Smooth muscle cell (in vitro differentiated cells): ENCODE results near the gene NR5A2. TPM values are rescaled to one million over a fixed set of nuclear protein-coding genes. Genes with fewer than 3 reads are reported as not detected.

Source experiments
- DNase-seq: peaks from one replicate; lab custom pipeline; 2025; ENCODE audit not compliant: unreplicated experiment; lab: John Stamatoyannopoulos, UW
- H2AFZ ChIP-seq: fragments of 200-600 bp; sonication (generic); 2 replicates; pipeline ENCODE4 v1.6.0; 2016; ENCODE audit warnings: antibody characterized with exemption, low read depth, mild to moderate bottlenecking
- H3F3A ChIP-seq: fragments of 200-600 bp; sonication (generic); 2 replicates; pipeline ENCODE4 v1.6.0; 2017; ENCODE audit warnings: antibody characterized with exemption, low read depth
- H3K27ac ChIP-seq: fragments of 200-600 bp; sonication (generic); 2 replicates; pipeline ENCODE4 v1.5.1; 2016; ENCODE audit warnings: low read depth, mild to moderate bottlenecking
- H3K27me3 ChIP-seq: fragments of 200-600 bp; sonication (generic); 2 replicates; pipeline ENCODE4 v1.6.1; 2016; ENCODE audit warnings: low read depth, mild to moderate bottlenecking
- H3K36me3 ChIP-seq: fragments of 200-600 bp; sonication (generic); 2 replicates; pipeline ENCODE4 v1.5.1; 2016; ENCODE audit warnings: low read depth
- H3K4me1 ChIP-seq: fragments of 200-600 bp; sonication (generic); 2 replicates; pipeline ENCODE4 v1.5.1; 2016; ENCODE audit warnings: low read depth
- H3K4me2 ChIP-seq: fragments of 200-600 bp; sonication (generic); 2 replicates; pipeline ENCODE4 v1.6.0; 2016; ENCODE audit warnings: mild to moderate bottlenecking
- H3K4me3 ChIP-seq: fragments of 200-600 bp; sonication (generic); 2 replicates; pipeline ENCODE4 v1.5.1; 2016; ENCODE audit warnings: mild to moderate bottlenecking
- H3K79me2 ChIP-seq: fragments of 200-600 bp; sonication (generic); 2 replicates; pipeline ENCODE4 v1.6.0; 2016; ENCODE audit warnings: low read depth, mild to moderate bottlenecking
- H3K9ac ChIP-seq: fragments of 200-600 bp; sonication (generic); 2 replicates; pipeline ENCODE4 v1.6.0; 2016; ENCODE audit warnings: low read depth
- H3K9me3 ChIP-seq: fragments of 200-600 bp; sonication (generic); replicated peaks from 2 replicates; pipeline ENCODE4 v1.5.1; 2016; ENCODE audit warnings: low read depth
- H4K20me1 ChIP-seq: fragments of 200-600 bp; sonication (generic); 2 replicates; pipeline ENCODE4 v1.6.0; 2016; ENCODE audit warnings: low read depth
- WGBS: methylation state at CpG from one replicate; pipeline ENCODE4 v1.1.7; 2016; ENCODE audit warnings: low lambda C conversion rate; 5-methylcytosine and 5-hydroxymethylcytosine counted together
- polyA plus RNA-seq: library from polyadenylated mRNA; unstranded; fragments of >200 nt; fragmentation: Nextera tagmentation; extraction: Ambion mirVana; gene quantifications from 2 replicates; pipeline ENCODE4 v1.2.1, GENCODE V29; 2016
- total RNA-seq: library from RNA; depleted of rRNA; stranded (reverse); fragments of >200 nt; gene quantifications from 2 replicates; pipeline ENCODE4 v1.2.3, GENCODE V29; 2014
- TF ChIP-seq, protein P1 (sequence below): fragments of 200-600 bp; sonication (generic); IDR thresholded peaks from 2 replicates; pipeline ENCODE4 v1.5.1; 2017; ENCODE audit warnings: borderline replicate concordance, mild to moderate bottlenecking, antibody characterized with exemption; ENCODE audit not compliant: insufficient read depth, poor library complexity, severe bottlenecking

Gene NR5A2
- total and polyA plus RNA-seq, 2 experiments from 2014 or later, result 0.14 to 0.22 TPM

DNA sequence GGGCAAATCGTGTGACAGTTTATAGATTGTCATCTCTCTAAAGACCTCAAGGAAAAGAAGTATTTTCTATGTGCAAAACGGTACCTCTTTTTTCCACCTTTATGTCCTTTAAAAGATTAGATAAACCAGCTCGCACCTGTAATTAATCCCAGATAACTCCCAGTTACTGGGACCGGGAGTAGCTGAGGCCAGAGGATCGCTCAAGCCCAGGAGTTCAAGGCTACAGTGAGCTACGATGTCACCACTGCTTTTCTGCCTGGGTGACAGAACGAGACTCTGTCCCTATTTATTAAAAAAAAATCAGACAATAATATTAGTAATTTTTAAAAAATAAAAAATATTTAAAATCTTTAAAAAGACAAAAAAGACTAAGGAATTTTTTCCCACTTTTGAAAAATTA lies 141.4 kb downstream of the NR5A2 start:
- TF ChIP-seq, protein P1, sequence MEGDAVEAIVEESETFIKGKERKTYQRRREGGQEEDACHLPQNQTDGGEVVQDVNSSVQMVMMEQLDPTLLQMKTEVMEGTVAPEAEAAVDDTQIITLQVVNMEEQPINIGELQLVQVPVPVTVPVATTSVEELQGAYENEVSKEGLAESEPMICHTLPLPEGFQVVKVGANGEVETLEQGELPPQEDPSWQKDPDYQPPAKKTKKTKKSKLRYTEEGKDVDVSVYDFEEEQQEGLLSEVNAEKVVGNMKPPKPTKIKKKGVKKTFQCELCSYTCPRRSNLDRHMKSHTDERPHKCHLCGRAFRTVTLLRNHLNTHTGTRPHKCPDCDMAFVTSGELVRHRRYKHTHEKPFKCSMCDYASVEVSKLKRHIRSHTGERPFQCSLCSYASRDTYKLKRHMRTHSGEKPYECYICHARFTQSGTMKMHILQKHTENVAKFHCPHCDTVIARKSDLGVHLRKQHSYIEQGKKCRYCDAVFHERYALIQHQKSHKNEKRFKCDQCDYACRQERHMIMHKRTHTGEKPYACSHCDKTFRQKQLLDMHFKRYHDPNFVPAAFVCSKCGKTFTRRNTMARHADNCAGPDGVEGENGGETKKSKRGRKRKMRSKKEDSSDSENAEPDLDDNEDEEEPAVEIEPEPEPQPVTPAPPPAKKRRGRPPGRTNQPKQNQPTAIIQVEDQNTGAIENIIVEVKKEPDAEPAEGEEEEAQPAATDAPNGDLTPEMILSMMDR, result no peak
- no peaks in the 10 kb centered on the region for H3K4me1 ChIP-seq
- WGBS, result 89% methylated on average over 7 of the region's 7 CpGs

DNA sequence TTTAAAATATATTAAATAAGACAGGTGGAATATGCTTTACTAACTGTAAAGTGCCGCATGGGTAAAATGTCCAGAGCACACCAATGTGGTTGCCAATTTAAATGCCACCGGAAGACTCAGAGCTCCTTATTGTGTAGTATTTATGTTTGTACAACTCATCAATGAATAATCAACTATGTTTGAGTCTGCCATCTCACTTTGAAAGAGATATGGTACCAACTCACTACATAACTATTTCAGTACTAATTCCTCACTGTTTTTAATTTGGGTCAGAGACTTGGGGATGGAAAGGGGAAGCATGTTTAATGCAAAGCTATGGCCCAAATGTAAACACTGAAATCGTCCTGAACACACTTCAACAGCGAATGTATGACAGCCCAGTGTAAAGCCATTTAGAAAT lies 144.8 kb downstream of the NR5A2 start:
- Histone ChIP-seq H3K27me3 (no peaks in the 10 kb centered on the region), H3K4me1 (no peaks in the 10 kb centered on the region), H3K9ac (no peak overlapping the region), H3K27ac (peak overlapping the region; percentile 56), H2AFZ (no peak overlapping the region), H4K20me1 (no peaks in the 10 kb centered on the region), H3K9me3 (no peaks in the 10 kb centered on the region), H3K36me3 (no peaks in the 10 kb centered on the region), H3K4me3 (no peak overlapping the region), H3K4me2 (peak overlapping the region; percentile 27), H3F3A (no peaks in the 10 kb centered on the region), H3K79me2 (no peaks in the 10 kb centered on the region)
- no peak for DNase-seq
- TF ChIP-seq, protein P1, result no peak
- WGBS, result 43% methylated on average over 4 of the region's 4 CpGs

More for the DNA sequence above, 141.4 kb downstream of the NR5A2 start:
- no peak overlapping the region for H3K27ac ChIP-seq
- H3K9me3 ChIP-seq, result no peaks in the 10 kb centered on the region
- H4K20me1 ChIP-seq, result no peaks in the 10 kb centered on the region
- no peaks in the 10 kb centered on the region for H3K27me3 ChIP-seq
- H3F3A ChIP-seq, result no peaks in the 10 kb centered on the region
- H3K79me2 ChIP-seq, result no peaks in the 10 kb centered on the region
- no peak overlapping the region for H3K4me3 ChIP-seq
- no peak overlapping the region for H2AFZ ChIP-seq
- no peak overlapping the region for H3K9ac ChIP-seq
- DNase-seq, result no peak
- no peak overlapping the region for H3K4me2 ChIP-seq
- H3K36me3 ChIP-seq, result no peaks in the 10 kb centered on the region

DNA sequence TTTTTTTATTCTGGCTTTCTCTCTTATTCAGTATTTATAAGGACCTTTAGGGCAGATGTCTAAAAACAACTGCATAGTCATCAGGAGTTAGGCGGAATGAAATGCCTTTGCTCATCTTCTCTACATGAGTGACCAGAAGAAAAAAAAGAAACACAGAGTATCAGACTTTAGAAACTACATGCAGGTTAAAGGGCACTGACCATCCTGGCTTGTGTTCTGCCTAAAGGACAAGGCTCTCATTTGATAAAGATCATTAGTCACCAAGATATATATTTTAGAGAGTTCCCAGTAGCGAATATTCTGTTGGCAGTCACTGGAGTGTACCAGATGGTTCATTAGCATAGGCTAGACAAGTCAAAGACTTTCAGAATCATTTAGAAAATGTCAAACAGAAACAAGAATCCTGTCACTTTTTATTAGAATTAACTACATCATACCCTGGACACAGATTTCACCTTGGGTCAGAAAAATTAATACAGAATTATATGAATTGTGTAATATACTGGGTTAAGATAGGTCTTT lies 145.6 kb downstream of the NR5A2 start:
- H2AFZ ChIP-seq, result no peak overlapping the region
- H3K36me3 ChIP-seq, result no peaks in the 10 kb centered on the region
- no peaks in the 10 kb centered on the region for H3K9me3 ChIP-seq
- H3K27ac ChIP-seq, result peak overlapping the region; percentile 56
- DNase-seq, result no peak
- H3K27me3 ChIP-seq, result no peaks in the 10 kb centered on the region
- peak overlapping the region; percentile 27 for H3K4me2 ChIP-seq
- H3K4me1 ChIP-seq, result no peaks in the 10 kb centered on the region
- no peaks in the 10 kb centered on the region for H3K79me2 ChIP-seq
- no peaks in the 10 kb centered on the region for H4K20me1 ChIP-seq
- 63% methylated on average over 2 of the region's 2 CpGs for WGBS
- H3F3A ChIP-seq, result no peaks in the 10 kb centered on the region
- H3K4me3 ChIP-seq, result no peak overlapping the region
- no peak overlapping the region for H3K9ac ChIP-seq
- TF ChIP-seq, protein P1, result no peak

DNA sequence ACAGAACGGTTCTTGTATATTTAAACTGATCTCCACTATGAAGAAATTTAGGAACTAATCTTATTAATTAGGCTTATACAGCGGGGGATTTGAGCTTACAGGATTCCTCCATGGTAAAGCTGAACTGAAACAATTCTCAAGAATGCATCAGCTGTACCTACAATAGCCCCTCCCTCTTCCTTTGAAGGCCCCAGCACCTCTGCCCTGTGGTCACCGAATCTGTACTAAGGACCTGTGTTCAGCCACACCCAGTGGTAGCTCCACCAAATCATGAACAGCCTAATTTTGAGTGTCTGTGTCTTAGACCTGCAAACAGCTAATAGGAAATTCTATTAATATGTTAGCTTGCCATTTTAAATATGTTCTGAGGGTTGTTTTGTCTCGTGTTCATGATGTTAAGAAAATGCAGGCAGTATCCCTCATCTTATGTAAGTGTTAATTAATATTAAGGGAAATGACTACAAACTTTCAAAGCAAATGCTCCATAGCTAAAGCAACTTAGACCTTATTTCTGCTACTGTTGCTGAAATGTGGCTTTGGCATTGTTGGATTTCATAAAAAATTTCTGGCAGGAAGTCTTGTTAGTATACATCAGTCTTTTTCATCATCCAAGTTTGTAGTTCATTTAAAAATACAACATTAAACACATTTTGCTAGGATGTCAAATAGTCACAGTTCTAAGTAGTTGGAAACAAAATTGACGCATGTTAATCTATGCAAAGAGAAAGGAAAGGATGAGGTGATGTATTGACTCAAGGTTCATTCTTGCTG lies 147.2 kb downstream of the NR5A2 start:
- TF ChIP-seq, protein P1, result no peak
- H3F3A ChIP-seq, result no peaks in the 10 kb centered on the region

More for the DNA sequence above, 147.2 kb downstream of the NR5A2 start:
- no peaks in the 10 kb centered on the region for H3K4me1 ChIP-seq
- H3K27me3 ChIP-seq, result no peaks in the 10 kb centered on the region
- H3K4me2 ChIP-seq, result no peak overlapping the region
- H3K9me3 ChIP-seq, result no peaks in the 10 kb centered on the region
- no peaks in the 10 kb centered on the region for H4K20me1 ChIP-seq
- H3K4me3 ChIP-seq, result no peak overlapping the region
- H3K9ac ChIP-seq, result no peak overlapping the region
- no peak overlapping the region for H3K27ac ChIP-seq
- no peak overlapping the region for H2AFZ ChIP-seq
- no peaks in the 10 kb centered on the region for H3K36me3 ChIP-seq
- no peak for DNase-seq
- WGBS, result 91% methylated on average over 5 of the region's 5 CpGs
- H3K79me2 ChIP-seq, result no peaks in the 10 kb centered on the region
